Right ventricle myocardium inferior (tissue), 1 donor: ENCODE results near the gene EML1. TPM values are rescaled to one million over a fixed set of nuclear protein-coding genes. Genes with fewer than 3 reads are reported as not detected.

Experiments
- ATAC-seq: fragments of 200-7000 bp; cut with Tn5 transposase; one replicate; pipeline ENCODE4 v1.9.1; 2020; ENCODE audit warnings: mild to moderate bottlenecking, moderate library complexity
- DNase-seq: peaks from one replicate; pipeline ENCODE4 v3.0.0; 2021; ENCODE audit errors: missing footprints
- intact Hi-C: fragments of 100-400 bp; cut with DNase I; formaldehyde crosslinking; loops from one replicate; pipeline ENCODE4 v1.11.0; 2022
- total RNA-seq: library from RNA; stranded (reverse); fragmentation: NEBNext Ultra II Directional; extraction: Animal tissue kit (Norgen Biotek cat#: 25700); gene quantifications from one replicate; pipeline ENCODE4 v1.2.1, GENCODE V29; 2021
- donor health status: DM: no; HTN: yes; CAD: no; lungs with severe emphysema.

EML1 gene
- total RNA-seq, 1 donor from 2014 or later, result 49.6 TPM

- DNase-seq (no peak), ATAC-seq (peak; percentile 41)
- intact Hi-C loops, result no loop called here
These were observed 47.6 kb downstream of the EML1 start for GRCh38 chr14:99840774-99841305.

GRCh38 chr14:99841436-99842071 lies 48.3 kb downstream of the EML1 start:
- DNase-seq (no peak), ATAC-seq (peak; percentile 65)
- intact Hi-C loops, result no loop called here

- DNase-seq, result no peak
- no peak for ATAC-seq
- intact Hi-C loops, result no loop called here
These were observed 48.9 kb downstream of the EML1 start for GRCh38 chr14:99842141-99842540.

DNA sequence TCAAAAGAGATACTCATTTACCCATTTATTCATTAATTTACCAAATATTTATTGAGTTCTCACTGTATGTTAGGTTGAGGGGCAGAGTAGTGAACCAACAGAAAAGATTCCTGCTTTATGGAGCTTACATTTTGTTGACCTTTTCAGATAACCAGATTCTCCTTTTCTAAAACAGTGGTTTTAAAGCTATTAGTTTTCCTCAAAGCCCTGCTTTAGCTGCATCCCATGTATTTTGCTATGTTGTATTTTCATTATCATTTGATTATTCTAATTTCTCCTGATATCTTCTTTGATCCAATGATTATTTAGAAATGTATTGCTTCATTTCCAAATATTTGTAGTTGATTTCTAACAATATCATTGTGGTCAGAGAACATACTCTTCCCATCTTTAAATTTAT lies 53.6 kb downstream of the EML1 start:
- intact Hi-C loops, result no loop called here
- DNase-seq (no peak), ATAC-seq (no peak)

DNA sequence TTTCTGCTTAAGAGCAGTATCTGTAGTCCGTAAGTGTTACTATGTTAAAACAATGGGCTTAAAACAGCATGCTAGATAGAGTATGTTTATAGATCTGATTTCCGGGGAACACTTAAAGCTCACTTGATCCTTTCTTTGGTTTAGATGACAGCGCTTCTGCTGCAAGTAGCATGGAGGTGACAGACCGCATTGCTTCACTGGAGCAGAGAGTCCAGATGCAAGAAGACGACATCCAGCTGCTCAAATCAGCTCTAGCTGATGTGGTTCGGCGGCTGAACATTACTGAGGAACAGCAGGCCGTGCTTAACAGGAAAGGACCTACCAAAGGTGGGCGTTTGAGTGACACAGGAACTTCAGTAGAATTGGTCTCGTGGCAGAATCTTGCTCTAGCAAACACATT lies 57.5 kb downstream of the EML1 start:
- intact Hi-C loops, result no loop called here
- no peak for ATAC-seq
- DNase-seq, result no peak

DNA sequence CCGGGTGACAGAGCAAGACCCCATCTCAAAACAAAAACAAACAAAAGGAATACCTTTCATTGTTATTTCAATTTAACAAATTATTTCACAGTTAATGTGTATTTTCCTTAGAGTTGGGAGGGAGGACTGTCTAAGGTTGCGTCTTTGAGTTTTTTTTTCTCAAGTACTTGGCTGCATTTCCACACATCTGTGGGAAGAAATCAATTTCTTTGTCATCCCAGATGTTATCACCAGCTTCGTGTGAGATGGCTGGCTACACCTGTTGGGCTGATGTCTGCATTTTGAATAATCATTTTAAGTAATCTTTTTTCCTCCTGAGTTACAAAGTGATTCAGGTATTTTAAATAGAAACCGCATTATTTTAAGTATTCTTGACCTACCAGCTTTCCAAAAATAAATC lies 59.4 kb downstream of the EML1 start:
- no peak for DNase-seq
- no peak for ATAC-seq
- intact Hi-C loops, result no loop called here

GRCh38 chr14:99853206-99853605 lies 60.0 kb downstream of the EML1 start:
- intact Hi-C loops, result no loop called here
- DNase-seq (no peak), ATAC-seq (peak; percentile 84)

DNA sequence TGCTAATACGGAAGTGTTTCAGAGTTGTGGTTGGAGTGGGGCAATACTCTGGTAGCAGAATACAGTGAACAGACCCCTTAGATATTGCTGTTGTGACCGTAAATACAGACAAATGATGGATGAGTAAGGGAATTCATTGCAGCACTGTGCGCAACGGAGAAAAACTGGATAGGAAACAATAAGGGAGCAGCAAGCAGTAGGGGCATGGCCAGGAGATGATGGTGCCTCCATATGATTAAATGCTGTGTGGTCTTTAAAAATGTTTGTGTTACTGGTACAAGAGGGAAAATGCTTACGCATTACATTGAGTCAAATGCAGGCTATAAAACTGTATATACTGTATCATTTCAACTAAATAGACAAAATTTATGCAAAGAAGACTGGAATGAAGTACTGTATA lies 61.6 kb downstream of the EML1 start:
- intact Hi-C loops, result no loop called here
- ATAC-seq (no peak), DNase-seq (no peak)

GRCh38 chr14:99855271-99855670 lies 62.1 kb downstream of the EML1 start:
- ATAC-seq (no peak), DNase-seq (no peak)
- intact Hi-C loops, result no loop called here

DNA sequence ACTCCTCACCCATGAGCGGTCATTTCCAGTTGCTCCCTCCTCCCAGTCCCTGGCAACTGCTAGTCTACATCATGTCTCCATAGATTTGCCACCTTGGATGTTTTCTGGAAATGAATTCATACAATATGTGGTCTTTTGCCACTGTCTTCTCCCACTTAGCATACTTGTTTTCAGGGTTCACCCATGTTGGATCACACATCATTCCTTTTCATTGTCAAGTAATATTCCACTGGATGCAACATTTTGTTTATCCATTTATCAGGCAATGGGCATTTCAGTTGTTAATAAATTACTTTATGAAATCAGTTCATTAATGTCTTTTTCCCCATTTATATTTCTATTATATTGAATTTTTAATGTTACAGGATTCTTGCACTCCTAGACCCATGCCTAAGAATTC lies 64.3 kb downstream of the EML1 start:
- ATAC-seq (no peak), DNase-seq (no peak)
- intact Hi-C loops, result no loop called here

GRCh38 chr14:99860219-99860618 lies 67.0 kb downstream of the EML1 start:
- DNase-seq (no peak), ATAC-seq (no peak)
- intact Hi-C loops, result no loop called here

GRCh38 chr14:99862136-99862535 lies 68.9 kb downstream of the EML1 start:
- intact Hi-C loops, result no loop called here
- no peak for DNase-seq
- no peak for ATAC-seq

DNA sequence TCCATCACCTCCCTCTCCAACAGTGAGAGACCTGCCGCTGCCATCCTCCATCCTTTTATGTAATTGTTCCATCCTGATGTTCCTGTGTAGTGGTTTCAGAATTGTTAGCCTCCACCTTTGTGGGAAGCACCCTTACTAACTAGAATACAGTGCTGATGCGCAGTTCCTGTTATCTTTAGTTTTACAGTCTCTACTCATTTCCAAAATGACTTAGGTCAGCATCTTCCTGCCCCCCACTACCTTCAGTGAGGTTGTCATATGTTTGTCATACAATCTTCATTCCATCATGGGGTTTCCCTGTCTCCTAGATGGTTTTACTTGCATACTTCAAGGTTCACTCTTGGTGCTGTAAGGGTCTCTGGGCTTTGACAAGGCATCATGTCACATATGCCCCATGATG lies 69.8 kb downstream of the EML1 start:
- intact Hi-C loops, result no loop called here
- no peak for DNase-seq
- no peak for ATAC-seq

DNA sequence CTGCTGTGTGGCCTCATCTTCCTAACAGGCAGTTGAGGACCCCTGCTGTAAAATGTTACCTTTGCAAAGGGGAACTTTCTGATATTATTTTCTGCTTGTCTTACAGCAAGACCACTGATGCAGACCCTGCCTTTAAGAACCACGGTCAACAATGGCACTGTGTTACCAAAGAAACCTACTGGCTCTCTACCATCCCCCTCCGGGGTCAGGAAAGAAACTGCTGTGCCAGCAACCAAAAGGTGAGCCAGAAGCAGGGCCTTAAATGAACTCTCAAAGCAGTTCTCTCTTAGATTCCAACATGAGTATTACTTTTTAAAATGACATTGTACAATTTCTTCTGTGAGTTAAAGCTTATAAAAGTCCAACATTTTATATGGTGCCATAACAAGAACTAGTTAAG lies 72.2 kb downstream of the EML1 start:
- DNase-seq (no peak), ATAC-seq (no peak)
- intact Hi-C loops, result no loop called here

GRCh38 chr14:99870617-99871016 lies 77.4 kb downstream of the EML1 start:
- ATAC-seq (no peak), DNase-seq (no peak)
- intact Hi-C loops, result loop anchor here (1.0 kb wide), 1 partner anchor 79 kb away; no protein-coding TSS in a partner anchor

GRCh38 chr14:99871771-99872170 lies 78.6 kb downstream of the EML1 start:
- DNase-seq, result no peak
- intact Hi-C loops, result loop anchor here (1.0 kb wide), 1 partner anchor 80 kb away; no protein-coding TSS in a partner anchor
- no peak for ATAC-seq

DNA sequence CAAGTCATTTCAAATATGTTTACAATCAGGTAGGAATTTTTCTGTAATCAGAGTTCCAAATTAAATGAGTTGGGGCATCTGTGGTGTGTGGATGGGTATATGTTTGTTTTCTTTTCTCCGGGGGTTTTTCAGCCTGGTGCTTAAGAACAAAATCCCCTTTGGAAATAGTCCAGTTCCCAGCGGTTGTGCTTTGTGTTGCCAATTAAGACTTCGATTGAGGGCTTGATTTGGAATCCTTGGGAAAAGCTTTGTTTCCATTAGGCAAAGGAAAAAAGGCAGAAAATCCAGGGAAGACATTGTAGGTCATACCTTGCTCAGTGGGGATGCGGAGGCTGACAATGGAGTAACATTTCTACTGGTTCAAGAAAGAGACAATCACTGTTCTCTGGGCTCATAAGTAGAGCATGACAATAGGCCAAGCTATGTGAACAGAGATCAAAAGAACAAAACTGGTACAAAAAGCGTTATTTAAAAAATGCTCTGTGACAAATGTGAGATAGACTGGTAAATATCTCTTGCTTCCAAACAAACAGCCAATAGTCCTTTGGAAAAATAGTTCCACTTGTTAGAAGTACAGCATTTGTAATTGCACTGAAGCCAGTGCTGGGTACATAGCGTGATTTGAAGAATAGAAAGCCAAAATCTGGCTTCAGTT lies 79.7 kb downstream of the EML1 start:
- ATAC-seq, result no peak
- no peak for DNase-seq
- intact Hi-C loops, result no loop called here

DNA sequence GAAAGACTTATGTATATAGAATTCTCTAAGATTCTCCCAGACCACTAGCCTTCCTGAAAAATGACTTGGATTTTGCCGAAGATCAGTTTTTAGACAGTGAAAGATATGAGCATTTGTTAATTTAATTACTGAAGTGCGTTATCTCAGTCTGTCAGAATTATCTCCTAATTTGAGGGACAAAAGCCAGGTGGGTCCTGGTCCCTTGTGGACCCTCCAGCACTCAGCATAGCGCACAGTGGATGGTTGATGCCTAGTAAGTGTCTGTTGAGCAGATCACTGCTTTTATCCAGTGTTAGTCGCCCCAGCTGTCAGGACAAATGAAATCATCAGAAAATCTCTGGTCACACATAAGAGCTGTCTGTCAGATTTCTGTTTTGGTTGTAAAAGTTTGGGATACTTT lies 80.4 kb downstream of the EML1 start:
- intact Hi-C loops, result no loop called here
- no peak for DNase-seq
- ATAC-seq, result no peak

DNA sequence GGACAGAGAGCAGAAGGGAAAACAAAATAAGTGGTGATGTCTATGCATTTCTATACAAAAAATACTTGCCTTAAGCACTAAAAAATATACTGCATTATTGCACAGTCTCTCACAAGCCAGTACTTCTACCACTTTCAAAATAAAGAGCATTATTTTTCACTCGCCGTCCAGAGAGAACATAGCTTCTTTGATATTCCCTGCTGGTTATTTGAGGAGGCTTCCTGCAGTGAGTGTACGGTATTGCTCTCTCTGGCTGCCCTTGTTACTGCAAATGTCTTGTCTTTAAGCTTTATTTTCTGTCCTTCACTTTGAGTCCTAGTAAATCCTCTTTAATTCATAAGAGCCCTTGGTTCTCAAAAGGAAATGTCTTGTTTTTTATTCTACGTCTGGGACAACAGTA lies 81.1 kb downstream of the EML1 start:
- intact Hi-C loops, result no loop called here
- ATAC-seq (no peak), DNase-seq (no peak)

- DNase-seq (no peak), ATAC-seq (no peak)
- intact Hi-C loops, result no loop called here
These were observed 82.2 kb downstream of the EML1 start for GRCh38 chr14:99875421-99875820.

- ATAC-seq, result no peak
- no peak for DNase-seq
- intact Hi-C loops, result no loop called here
These were observed 82.6 kb downstream of the EML1 start for GRCh38 chr14:99875836-99876235.
